ENCODE data around the gene SSU72.

SSU72 gene

GRCh38 chr1:1547476-1547875 lies 27.2 kb downstream of the SSU72 start:
- DNase-seq (no peak), ATAC-seq (ENCODE audit: insufficient read depth, low read depth) (no peak)
- Histone ChIP-seq H3K36me3 (ENCODE audit: insufficient read depth, low read length) (peaks cover 64% of the 10 kb centered on the region), H4K20me1 (ENCODE audit: insufficient read depth, low read length) (peaks cover 58% of the 10 kb centered on the region), H3K4me2 (ENCODE audit: insufficient read depth, low read length) (no peak overlapping the region), H3K4me1 (ENCODE audit: insufficient read depth, low read length) (no peaks in the 10 kb centered on the region), H3K27ac (ENCODE audit: low read length) (no peak overlapping the region), H3K79me2 (ENCODE audit: insufficient read depth, low read length) (peaks cover 31% of the 10 kb centered on the region), H2AFZ (ENCODE audit: low read depth, low read length) (no peak overlapping the region), H3K9me3 (ENCODE audit: insufficient read depth, low read length, severe bottlenecking) (no peaks in the 10 kb centered on the region), H3K27me3 (ENCODE audit: insufficient read depth, low read length, poor library complexity) (no peaks in the 10 kb centered on the region), H3K9ac (ENCODE audit: low read depth, low read length) (no peak overlapping the region), H3K4me3 (ENCODE audit: low read depth in 1 of 2, low read length in 2 of 2) (no peak overlapping the region)
- TF ChIP-seq EZH2 (IDR thresholded peaks at IDR 0.05; ENCODE audit: borderline replicate concordance, low read depth, low read length, severe bottlenecking) (no peak), CTCF (IDR thresholded peaks at IDR 0.05; ENCODE audit: borderline replicate concordance, extremely low read depth, low read length, poor library complexity, severe bottlenecking) (no peak)

- Histone ChIP-seq H3K27ac (ENCODE audit: low read length) (no peak overlapping the region), H4K20me1 (ENCODE audit: insufficient read depth, low read length) (peaks cover 55% of the 10 kb centered on the region), H3K4me1 (ENCODE audit: insufficient read depth, low read length) (no peaks in the 10 kb centered on the region), H2AFZ (ENCODE audit: low read depth, low read length) (no peak overlapping the region), H3K4me3 (ENCODE audit: low read depth in 1 of 2, low read length in 2 of 2) (no peak overlapping the region), H3K9me3 (ENCODE audit: insufficient read depth, low read length, severe bottlenecking) (no peaks in the 10 kb centered on the region), H3K27me3 (ENCODE audit: insufficient read depth, low read length, poor library complexity) (no peaks in the 10 kb centered on the region), H3K4me2 (ENCODE audit: insufficient read depth, low read length) (no peak overlapping the region), H3K9ac (ENCODE audit: low read depth, low read length) (no peak overlapping the region), H3K36me3 (ENCODE audit: insufficient read depth, low read length) (peaks cover 64% of the 10 kb centered on the region), H3K79me2 (ENCODE audit: insufficient read depth, low read length) (peaks cover 26% of the 10 kb centered on the region)
- no peak for DNase-seq
- ATAC-seq (ENCODE audit: insufficient read depth, low read depth) = no peak
- TF ChIP-seq CTCF (IDR thresholded peaks at IDR 0.05; ENCODE audit: borderline replicate concordance, extremely low read depth, low read length, poor library complexity, severe bottlenecking) (no peak), EZH2 (IDR thresholded peaks at IDR 0.05; ENCODE audit: borderline replicate concordance, low read depth, low read length, severe bottlenecking) (no peak)
Measured at GRCh38 chr1:1547011-1547410, 27.7 kb downstream of the SSU72 start.

GRCh38 chr1:1545946-1546737 lies 28.5 kb downstream of the SSU72 start:
- TF ChIP-seq CTCF (IDR thresholded peaks at IDR 0.05; ENCODE audit: borderline replicate concordance, extremely low read depth, low read length, poor library complexity, severe bottlenecking) (no peak), EZH2 (IDR thresholded peaks at IDR 0.05; ENCODE audit: borderline replicate concordance, low read depth, low read length, severe bottlenecking) (no peak)
- Histone ChIP-seq H3K4me2 (ENCODE audit: insufficient read depth, low read length) (no peak overlapping the region), H3K27me3 (ENCODE audit: insufficient read depth, low read length, poor library complexity) (no peaks in the 10 kb centered on the region), H3K27ac (ENCODE audit: low read length) (no peak overlapping the region), H3K4me3 (ENCODE audit: low read depth in 1 of 2, low read length in 2 of 2) (no peak overlapping the region), H3K79me2 (ENCODE audit: insufficient read depth, low read length) (peaks cover 22% of the 10 kb centered on the region), H2AFZ (ENCODE audit: low read depth, low read length) (no peak overlapping the region), H3K9ac (ENCODE audit: low read depth, low read length) (no peak overlapping the region), H3K36me3 (ENCODE audit: insufficient read depth, low read length) (peaks cover 70% of the 10 kb centered on the region), H3K9me3 (ENCODE audit: insufficient read depth, low read length, severe bottlenecking) (no peaks in the 10 kb centered on the region), H4K20me1 (ENCODE audit: insufficient read depth, low read length) (peaks cover 52% of the 10 kb centered on the region), H3K4me1 (ENCODE audit: insufficient read depth, low read length) (no peaks in the 10 kb centered on the region)
- ATAC-seq (ENCODE audit: insufficient read depth, low read depth) (no peak), DNase-seq (no peak)
